SK-N-SH (cell line): Measurements from ENCODE around the gene REC8.

ENCODE experiments used
- EP300 ChIP-seq, 2 experiments: IDR thresholded peaks; 2 replicates each; pipeline versions ENCODE4 v1.4.0 to v1.6.1; 2012; ENCODE audit warnings: borderline replicate concordance in 1 of 2, low read depth in 1 of 2, low read length in 1 of 2
- EZH2phosphoT487 ChIP-seq: fragments of 200-600 bp; sonication (generic); IDR thresholded peaks from 2 replicates; pipeline ENCODE4 v1.6.1; 2017; ENCODE audit warnings: low read depth, mixed run types, mild to moderate bottlenecking, antibody characterized with exemption, moderate library complexity, borderline replicate concordance
- FOXM1 ChIP-seq: IDR thresholded peaks from 2 replicates; pipeline ENCODE4 v1.4.0; 2012; ENCODE audit warnings: low read depth, mild to moderate bottlenecking
- GABPA ChIP-seq: IDR thresholded peaks from 2 replicates; pipeline ENCODE4 v1.4.0; 2012; ENCODE audit warnings: low read depth, mild to moderate bottlenecking
- POLR2AphosphoS5 ChIP-seq: IDR thresholded peaks from 2 replicates; pipeline ENCODE4 v1.6.1; 2012; ENCODE audit warnings: low read depth, low read length
- RXRA ChIP-seq: IDR thresholded peaks from 2 replicates; pipeline ENCODE4 v1.4.0; 2012; ENCODE audit warnings: low read depth, mild to moderate bottlenecking, borderline replicate concordance
- SIN3A ChIP-seq: IDR thresholded peaks from 2 replicates; pipeline ENCODE4 v1.6.1; 2012; ENCODE audit warnings: low read depth, mild to moderate bottlenecking, low read length, moderate library complexity, borderline replicate concordance
- TCF12 ChIP-seq: IDR thresholded peaks from 2 replicates; pipeline ENCODE4 v1.4.0; 2012
- USF2 ChIP-seq: fragments of 150-350 bp; IDR thresholded peaks from 2 replicates; pipeline ENCODE4 v1.6.1; 2017; ENCODE audit warnings: antibody characterized with exemption, low read length, low read depth, borderline replicate concordance
- TF ChIP-seq, protein P1 (sequence below): fragments of 200-600 bp; sonication (generic); IDR thresholded peaks from 2 replicates; pipeline ENCODE4 v1.6.1; 2017; ENCODE audit warnings: antibody characterized with exemption, mild to moderate bottlenecking, moderate library complexity

- TF ChIP-seq, protein P1, sequence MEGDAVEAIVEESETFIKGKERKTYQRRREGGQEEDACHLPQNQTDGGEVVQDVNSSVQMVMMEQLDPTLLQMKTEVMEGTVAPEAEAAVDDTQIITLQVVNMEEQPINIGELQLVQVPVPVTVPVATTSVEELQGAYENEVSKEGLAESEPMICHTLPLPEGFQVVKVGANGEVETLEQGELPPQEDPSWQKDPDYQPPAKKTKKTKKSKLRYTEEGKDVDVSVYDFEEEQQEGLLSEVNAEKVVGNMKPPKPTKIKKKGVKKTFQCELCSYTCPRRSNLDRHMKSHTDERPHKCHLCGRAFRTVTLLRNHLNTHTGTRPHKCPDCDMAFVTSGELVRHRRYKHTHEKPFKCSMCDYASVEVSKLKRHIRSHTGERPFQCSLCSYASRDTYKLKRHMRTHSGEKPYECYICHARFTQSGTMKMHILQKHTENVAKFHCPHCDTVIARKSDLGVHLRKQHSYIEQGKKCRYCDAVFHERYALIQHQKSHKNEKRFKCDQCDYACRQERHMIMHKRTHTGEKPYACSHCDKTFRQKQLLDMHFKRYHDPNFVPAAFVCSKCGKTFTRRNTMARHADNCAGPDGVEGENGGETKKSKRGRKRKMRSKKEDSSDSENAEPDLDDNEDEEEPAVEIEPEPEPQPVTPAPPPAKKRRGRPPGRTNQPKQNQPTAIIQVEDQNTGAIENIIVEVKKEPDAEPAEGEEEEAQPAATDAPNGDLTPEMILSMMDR = no peak
- TF ChIP-seq USF2 = no peak
- no peak for TF ChIP-seq RXRA
- no peak for TF ChIP-seq POLR2AphosphoS5
- TF ChIP-seq EZH2phosphoT487 = no peak
- no peak for TF ChIP-seq EP300 (IDR thresholded peaks at IDR 0.05; ENCODE audit: borderline replicate concordance in 1 of 2, low read depth in 1 of 2, low read length in 1 of 2)
- no peak for TF ChIP-seq SIN3A
- no peak for TF ChIP-seq TCF12
- TF ChIP-seq GABPA = no peak
- TF ChIP-seq FOXM1 = no peak
These were observed 44.4 kb downstream of the REC8 start for GRCh38 chr14:24216345-24216699.
